Measurements from ENCODE around the gene PRDM2. TPM values are rescaled to one million over a fixed set of nuclear protein-coding genes. Genes with fewer than 3 reads are reported as not detected.

The PRDM2 gene
- total RNA-seq, 1 experiment from 2014 or later, result 7.2 TPM

DNA sequence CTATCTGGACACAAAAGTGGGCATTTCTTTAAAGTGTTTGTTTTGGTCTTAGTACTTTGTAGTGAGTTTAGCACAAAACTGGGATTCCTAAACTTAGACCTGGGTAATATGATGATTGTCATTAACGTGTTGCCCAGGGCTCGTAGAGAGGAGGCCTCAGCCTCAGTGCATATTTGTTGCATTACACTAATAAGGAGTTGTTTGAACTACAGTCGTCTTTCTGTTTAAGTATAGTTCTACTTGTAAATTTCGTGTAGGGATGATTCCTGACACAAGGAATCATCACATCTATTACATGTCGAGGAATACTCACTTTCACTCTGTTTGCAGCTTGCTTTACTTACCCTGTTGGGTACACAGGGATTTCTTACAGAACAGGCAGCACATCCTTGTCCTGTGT, 85.0 kb downstream of the PRDM2 start:
- DNase-seq (ENCODE audit: extremely low read depth, low read depth), result no peak

DNA sequence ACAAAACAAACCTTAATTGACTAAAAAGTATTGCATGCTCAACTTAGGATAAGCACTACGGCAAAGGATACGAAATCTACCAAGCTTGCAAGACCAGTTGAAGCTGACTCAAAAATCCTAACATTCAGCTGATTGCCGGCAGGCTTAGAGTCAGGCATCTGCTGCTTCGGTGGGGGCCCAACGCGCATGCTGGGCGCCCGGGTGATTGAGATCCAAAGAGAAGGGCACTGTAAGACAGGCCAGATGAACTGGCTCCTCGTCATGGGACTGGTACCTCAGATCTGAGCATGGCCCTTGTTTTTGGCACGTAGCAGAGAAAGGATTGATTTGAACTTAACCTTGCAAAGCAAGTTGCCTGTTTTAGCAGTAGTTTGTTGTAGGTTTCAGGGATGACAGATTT, 86.6 kb downstream of the PRDM2 start:
- DNase-seq (ENCODE audit: extremely low read depth, low read depth), result no peak

DNA sequence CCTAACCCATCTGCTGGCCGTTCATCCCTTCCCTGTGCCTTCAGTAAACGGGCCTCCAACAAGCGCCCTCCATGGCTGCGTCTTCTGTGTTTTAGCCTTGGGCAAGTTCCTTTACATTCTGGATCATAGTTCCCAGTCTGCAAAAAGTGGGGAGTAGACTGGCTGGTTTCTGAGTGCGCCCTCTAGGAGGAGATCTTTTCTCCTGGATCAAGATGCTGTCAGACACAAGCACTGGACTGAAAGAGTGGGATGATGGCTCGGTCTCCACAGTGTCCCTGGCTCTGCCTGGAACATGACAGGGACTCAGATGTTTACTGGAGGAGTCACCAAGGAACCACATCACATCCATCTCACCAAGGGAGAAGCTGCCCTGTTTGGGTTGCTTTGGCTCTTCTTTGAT, 88.8 kb downstream of the PRDM2 start:
- DNase-seq (ENCODE audit: extremely low read depth, low read depth), result no peak

- DNase-seq (ENCODE audit: extremely low read depth, low read depth), result no peak
Measured at GRCh38 chr1:13790290-13791030, 90.5 kb downstream of the PRDM2 start.

- no peak for DNase-seq (ENCODE audit: extremely low read depth, low read depth)
Measured at GRCh38 chr1:13792419-13792818, 92.4 kb downstream of the PRDM2 start.

DNA sequence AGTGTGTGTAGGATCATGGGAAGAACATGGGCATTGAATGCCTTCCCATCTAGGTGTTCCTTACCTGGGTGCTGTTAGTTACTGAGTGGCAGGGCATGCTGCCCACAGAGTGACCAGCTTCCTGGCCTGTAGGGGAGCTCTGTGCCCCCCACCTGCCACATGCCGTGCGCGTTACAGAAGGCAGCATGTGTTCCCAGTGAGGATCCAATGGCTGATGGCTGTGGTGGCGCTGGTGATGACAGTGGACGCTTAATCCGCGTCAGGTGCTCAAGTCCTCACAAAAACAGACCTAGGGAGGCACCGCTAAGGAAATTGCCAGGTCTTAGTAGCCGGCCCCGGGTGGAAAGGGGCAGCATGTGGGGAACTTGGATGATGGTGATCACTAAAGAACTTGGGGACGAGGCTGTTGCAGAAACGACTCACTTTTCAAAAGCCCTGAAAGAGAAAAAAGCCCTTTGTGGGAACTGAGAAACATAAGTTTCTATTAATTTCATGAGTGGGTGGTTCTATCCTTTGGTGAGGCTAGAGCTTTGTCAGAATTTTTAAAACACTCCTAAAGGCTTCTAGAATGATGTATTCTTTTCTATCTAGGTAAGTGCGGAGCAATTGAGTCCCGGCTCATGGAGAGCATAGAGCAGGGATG, 93.2 kb downstream of the PRDM2 start:
- no peak for DNase-seq (ENCODE audit: extremely low read depth, low read depth)

DNA sequence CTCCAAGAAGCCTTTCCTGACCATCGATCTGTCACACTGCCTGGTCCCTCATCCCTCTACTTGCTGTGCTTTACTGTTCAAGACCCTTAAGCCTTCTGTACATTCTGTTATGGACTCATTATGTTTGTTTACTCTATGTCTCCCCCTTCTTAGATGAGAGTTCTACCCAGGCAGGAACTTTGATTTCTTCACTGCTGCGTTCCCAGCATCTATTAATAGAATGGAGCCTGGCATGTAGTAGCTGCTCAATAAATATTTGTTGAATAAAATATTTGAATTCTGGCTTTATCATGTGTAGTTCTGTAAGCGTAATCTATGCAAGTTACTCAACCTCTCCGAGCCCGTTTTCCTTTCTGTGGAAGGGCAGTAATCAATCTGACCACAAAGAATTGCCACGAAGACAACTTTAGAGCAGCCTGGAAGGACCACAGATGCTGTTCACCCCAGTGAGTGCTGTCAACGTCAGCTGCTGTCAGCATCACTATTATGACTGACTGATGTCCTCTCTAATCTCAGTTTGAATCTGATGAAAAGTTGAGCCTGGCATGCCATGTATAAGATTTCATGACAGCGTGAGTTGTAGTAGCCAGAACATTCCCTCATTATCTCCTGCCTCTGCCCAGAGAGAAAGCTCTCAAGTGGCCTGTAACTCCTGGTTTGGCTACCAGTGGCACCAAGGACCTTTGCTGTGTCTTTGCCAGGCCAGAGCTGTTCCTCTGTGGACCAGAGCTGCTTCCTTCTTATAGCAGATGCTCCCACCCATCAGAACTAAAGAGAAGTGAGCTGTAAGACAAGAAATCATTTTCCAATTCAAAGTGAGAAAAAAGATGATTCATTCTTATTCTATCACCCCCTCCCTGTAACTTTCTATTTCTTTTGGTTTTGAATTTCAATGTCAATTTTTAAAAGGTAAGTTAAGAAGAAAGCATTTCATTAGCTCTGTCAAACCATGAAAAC, 94.5 kb downstream of the PRDM2 start:
- no peak for DNase-seq (ENCODE audit: extremely low read depth, low read depth)

DNA sequence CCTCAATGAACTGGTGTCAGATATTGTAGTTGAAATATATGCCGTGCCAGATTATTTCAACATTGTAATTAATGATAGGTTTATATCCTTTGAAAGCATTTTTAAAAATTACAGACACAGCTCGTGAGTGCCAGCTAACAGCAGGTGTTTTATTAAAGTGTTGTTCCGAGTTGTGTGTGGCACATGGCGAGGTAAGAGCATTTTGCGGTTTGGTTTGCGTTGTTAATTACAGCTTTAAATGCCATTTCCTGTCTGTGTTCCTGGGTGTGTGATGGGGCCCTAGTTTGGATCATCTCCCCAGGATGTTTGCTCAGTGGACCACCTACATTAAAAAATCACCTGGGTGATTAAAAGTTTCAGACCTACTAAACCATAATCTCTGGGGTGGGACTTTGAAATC, 97.4 kb downstream of the PRDM2 start:
- DNase-seq (ENCODE audit: extremely low read depth, low read depth), result no peak

DNA sequence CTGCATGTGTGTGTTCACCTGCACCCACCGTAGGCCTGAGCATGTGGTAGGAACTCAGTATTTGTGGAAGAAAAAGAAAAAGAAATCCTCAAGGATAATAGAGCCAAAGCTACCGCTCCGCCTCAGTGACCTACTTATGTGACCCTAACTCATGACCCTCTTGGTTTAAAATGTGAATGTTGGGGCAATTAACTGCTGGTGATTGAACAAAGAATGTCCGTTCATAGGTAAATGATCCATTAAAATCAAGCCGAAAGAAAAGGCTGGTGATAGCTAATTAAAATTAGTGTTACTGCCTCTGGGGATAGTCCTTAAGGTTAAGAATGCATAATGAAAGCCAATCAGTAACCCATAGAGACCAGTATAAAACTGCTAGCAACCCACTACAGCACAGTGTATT, 98.1 kb downstream of the PRDM2 start:
- no peak for DNase-seq (ENCODE audit: extremely low read depth, low read depth)

GRCh38 chr1:13799502-13800283, 99.7 kb downstream of the PRDM2 start:
- no peak for DNase-seq (ENCODE audit: extremely low read depth, low read depth)

DNA sequence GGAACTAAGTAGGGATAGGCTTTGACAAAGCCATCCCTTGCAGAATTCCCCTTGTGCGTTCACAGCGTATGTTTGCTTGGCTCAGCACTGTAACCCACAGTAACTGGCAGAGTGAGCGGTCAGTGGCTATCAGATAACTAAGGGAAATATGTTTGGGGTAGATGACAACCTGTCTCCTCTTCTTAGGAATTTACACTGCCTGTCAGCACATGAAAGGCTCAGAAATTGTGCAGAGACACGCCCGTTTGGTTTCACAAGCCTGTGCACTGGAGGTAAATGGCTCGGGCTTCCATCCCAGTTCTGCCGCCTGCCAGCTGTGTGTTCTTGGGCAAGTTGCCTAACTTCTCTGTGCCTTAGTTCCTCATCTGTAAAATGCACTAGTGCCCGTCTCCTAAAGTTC, 101.2 kb downstream of the PRDM2 start:
- DNase-seq (ENCODE audit: extremely low read depth, low read depth), result no peak

DNA sequence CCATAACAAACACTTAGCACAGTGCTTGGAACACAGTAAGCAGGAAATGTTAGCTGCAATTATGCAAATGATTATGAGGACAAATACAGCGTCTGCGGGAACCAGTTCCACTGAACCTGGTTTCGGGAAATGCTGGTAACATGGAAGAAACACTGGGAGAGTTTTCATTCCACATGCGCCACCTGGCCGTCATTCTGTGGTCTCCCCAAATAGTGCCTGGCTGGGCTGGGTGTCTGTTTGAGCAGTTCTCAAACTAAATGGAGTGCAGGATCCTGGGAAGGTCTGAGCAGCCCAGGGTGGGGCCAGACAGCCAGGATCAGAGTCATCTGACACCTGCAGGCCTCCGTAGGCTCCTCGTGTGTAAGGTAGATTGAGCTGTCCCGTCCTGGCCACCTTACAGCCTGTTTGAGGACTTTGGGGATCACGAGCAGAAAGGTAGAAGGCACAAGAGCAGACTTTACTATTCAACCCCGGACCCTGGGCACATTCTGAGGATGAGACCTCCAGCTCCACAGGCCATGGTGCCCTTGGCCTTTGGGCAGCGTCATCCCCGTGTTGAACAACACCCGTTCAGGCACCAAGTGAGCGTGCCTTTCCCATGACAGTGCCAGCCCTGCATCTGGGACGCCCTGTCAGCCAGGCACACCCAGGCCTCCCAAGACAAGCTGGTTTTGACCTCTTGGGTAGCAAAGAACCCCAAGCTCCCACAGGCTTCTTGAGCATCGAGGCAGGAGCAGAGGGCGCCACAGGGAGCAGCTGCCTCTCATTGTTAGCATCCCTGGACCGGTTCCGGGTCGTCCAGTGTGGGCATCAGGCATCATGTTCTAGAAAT, 101.9 kb downstream of the PRDM2 start:
- no peak for DNase-seq (ENCODE audit: extremely low read depth, low read depth)

DNA sequence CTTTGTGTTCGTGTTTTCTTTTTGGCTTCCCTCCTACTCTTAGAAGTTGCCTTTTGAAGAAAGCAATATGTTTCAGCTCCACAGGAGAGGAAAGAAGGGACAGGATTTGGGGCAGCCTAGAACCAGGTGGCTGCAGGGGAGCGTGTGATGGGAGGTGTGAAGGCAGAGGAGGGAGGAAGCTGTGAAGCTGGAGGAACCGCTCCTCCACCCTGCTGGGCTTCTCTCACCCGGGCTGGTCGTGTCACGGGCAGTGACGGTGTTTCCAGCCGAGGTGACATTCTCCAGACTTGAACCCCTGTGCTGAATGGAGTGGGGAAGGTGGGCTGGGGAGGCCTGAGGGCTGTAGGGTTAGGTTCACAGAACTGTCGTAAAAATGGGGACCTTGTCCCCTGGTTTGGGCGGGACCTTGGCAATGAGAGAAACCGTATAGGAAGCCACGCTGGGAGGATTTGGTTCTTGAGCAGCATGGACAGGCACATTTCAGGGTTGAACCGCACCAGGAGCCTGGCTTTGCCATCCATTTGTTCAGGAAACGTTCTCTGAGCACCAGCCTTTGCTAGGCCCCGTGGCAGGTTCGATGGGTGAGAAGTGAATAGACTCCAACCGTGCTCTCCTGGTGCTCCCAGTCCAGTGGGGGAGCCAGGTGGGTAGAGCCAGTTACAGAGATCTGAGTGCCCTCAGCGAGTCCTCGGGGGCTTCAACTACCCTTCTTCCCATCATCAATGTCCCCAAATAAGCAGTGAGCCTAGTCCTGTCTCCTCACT, 103.0 kb downstream of the PRDM2 start:
- DNase-seq (ENCODE audit: extremely low read depth, low read depth), result no peak

- DNase-seq (ENCODE audit: extremely low read depth, low read depth), result no peak
Measured at GRCh38 chr1:13803546-13804239, 103.7 kb downstream of the PRDM2 start.

DNA sequence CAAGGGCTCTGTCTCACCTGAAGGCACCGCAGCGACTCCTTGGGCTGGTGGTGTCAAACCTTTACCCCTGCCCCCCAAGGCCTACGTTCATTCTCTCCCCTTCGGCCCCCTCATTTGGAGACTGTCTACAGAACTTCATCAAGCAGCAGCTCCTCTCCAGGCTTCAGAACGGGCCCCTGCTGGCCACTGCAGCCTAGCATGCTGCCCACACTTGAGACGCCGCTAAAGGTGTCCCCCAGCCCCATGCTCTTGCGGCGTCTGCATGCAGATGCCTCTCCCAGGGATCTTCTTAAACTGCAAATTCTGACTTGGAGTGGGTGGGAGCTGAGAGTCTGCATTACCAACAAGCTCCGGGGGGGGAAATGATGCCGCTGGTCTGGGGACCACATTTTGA, 104.2 kb downstream of the PRDM2 start:
- DNase-seq (ENCODE audit: extremely low read depth, low read depth), result no peak

DNA sequence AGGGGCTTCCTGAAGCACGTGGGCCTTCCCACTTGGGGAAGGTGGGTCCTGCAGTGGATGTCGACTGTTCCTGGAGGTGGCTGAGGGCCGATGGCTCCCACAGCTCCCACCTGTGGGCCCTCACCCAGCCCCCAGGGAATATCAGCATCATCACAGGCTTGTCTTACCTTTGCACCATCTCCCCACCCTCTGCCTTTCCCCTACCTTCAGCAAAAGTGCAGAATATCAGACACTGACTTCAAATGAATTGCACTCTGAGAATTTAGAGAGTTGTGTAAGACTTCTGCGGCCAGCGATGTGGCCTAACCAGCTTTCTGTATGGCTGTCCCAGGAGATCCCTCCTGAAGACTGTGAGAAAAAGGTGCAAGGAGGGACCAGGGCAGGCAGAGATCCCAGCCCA, 105.4 kb downstream of the PRDM2 start:
- no peak for DNase-seq (ENCODE audit: extremely low read depth, low read depth)

- no peak for DNase-seq (ENCODE audit: extremely low read depth, low read depth)
Measured at GRCh38 chr1:13806108-13806507, 106.1 kb downstream of the PRDM2 start.

DNA sequence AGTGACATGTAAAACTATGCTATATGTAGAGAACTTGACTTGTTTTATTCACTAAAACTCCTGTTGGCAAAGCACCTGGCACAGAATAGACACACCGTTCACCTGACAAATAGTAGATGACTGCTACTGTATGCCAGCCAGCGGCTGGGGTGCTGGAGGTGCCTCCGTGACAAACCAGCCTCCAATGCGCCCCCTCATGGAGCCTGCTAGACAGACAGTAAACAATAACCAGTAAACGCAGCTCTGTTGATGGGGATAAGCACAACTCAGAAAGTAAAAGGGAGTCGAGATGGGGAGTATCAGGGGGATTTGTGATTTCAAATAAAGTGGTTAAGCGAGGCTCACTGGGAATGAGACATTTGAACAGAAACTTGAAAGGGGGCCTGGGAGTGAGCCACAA, 107.2 kb downstream of the PRDM2 start:
- no peak for DNase-seq (ENCODE audit: extremely low read depth, low read depth)
